ENCODE data around the gene CDK11B.
"Not testable (repeated sequence)": the region's sequence is repeated elsewhere in the genome, so short reads cannot be mapped to it uniquely, and the experiment has no call there.

DNA sequence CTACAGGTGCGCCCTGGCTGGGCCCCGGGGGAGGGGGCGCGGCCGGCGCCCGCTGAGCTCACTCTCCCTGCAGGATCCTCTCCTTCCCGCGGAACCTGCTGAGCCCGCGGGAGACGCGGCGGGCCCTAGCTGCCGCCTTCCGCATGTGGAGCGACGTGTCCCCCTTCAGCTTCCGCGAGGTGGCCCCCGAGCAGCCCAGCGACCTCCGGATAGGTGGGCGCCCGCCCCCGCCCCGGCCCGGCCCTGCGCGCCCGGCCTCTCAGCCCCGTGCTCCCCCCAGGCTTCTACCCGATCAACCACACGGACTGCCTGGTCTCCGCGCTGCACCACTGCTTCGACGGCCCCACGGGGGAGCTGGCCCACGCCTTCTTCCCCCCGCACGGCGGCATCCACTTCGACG is 41.3 kb upstream of the CDK11B start:
- TF ChIP-seq, protein P1, sequence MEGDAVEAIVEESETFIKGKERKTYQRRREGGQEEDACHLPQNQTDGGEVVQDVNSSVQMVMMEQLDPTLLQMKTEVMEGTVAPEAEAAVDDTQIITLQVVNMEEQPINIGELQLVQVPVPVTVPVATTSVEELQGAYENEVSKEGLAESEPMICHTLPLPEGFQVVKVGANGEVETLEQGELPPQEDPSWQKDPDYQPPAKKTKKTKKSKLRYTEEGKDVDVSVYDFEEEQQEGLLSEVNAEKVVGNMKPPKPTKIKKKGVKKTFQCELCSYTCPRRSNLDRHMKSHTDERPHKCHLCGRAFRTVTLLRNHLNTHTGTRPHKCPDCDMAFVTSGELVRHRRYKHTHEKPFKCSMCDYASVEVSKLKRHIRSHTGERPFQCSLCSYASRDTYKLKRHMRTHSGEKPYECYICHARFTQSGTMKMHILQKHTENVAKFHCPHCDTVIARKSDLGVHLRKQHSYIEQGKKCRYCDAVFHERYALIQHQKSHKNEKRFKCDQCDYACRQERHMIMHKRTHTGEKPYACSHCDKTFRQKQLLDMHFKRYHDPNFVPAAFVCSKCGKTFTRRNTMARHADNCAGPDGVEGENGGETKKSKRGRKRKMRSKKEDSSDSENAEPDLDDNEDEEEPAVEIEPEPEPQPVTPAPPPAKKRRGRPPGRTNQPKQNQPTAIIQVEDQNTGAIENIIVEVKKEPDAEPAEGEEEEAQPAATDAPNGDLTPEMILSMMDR (IDR thresholded peaks at IDR 0.05): not testable (repeated sequence)
- TF ChIP-seq EZH2 (IDR thresholded peaks at IDR 0.05; ENCODE audit: borderline replicate concordance, insufficient read depth, low read depth, low read length, poor library complexity, severe bottlenecking): not testable (repeated sequence)

Data from B cell (primary cell).